Subcutaneous abdominal adipose tissue (tissue), 5 donors: ENCODE measurements around the gene PTPRR.

Experiments used
- H3K27ac ChIP-seq: one replicate; pipeline ENCODE4 v1.7.0; 2013; ENCODE audit warnings: low read depth, mild to moderate bottlenecking, inconsistent platforms, low read length, moderate library complexity
- H3K27me3 ChIP-seq, 5 donors: one replicate each; pipeline ENCODE4 v1.7.0; 2013; ENCODE audit warnings: low read length in 5 of 5, inconsistent platforms in 1 of 5; ENCODE audit not compliant: control insufficient read depth in 5 of 5, insufficient read depth in 4 of 5
- H3K36me3 ChIP-seq, 5 donors: one replicate each; pipeline ENCODE4 v1.7.0; 2013; ENCODE audit warnings: low read length in 5 of 5; ENCODE audit not compliant: control insufficient read depth in 5 of 5, insufficient read depth in 5 of 5
- H3K4me1 ChIP-seq, 5 donors: one replicate each; pipeline ENCODE4 v1.7.0; 2013; ENCODE audit warnings: low read length in 5 of 5, mild to moderate bottlenecking in 3 of 5, moderate library complexity in 1 of 5; ENCODE audit not compliant: control insufficient read depth in 5 of 5, insufficient read depth in 5 of 5
- H3K4me3 ChIP-seq, 5 donors: one replicate each; pipeline ENCODE4 v1.7.0; 2013; ENCODE audit warnings: low read length in 5 of 5, low read depth in 1 of 5
- H3K9ac ChIP-seq, 5 donors: one replicate each; pipeline ENCODE4 v1.7.0; 2013; ENCODE audit warnings: low read length in 5 of 5, mild to moderate bottlenecking in 4 of 5, moderate library complexity in 3 of 5
- H3K9me3 ChIP-seq, 5 donors: one replicate each; pipeline ENCODE4 v1.7.0; 2013; ENCODE audit warnings: low read length in 5 of 5; ENCODE audit not compliant: control insufficient read depth in 5 of 5
- donor health status: healthy.
- donor health status: healthy.
- donor health status: healthy.
- donor health status: healthy.
- donor health status: healthy.

The PTPRR gene

GRCh38 chr12:70919176-70919575, 1.4 kb downstream of the PTPRR start:
- H3K27me3 ChIP-seq, result peaks cover 0 to 19% (median 8%) of the 10 kb centered on the region in 5 donors
- H3K9me3 ChIP-seq, result no peaks in the 10 kb centered on the region
- no peak overlapping the region for H3K9ac ChIP-seq
- no peak overlapping the region for H3K4me3 ChIP-seq
- H3K36me3 ChIP-seq, result no peaks in the 10 kb centered on the region
- no peak overlapping the region for H3K27ac ChIP-seq
- peaks cover 0 to 3% (median 0%) of the 10 kb centered on the region in 5 donors for H3K4me1 ChIP-seq

DNA sequence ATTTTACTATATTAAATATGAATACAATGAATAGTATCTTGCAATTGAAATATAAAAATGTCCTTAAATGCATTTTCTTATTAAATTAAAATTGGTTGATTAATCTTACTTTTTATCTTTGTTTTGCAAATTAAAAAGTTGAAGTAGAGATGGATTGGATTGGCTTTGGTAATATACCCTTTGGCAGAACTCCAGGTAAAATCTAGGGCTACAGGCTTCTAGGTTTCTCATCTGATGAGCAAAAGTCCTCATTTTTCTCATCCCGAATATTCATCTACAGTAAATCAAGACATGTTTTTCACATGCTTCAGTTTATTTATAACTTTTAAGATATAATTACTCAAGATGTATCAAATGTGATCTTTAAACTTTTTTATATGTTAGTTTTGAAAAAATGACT, 2.2 kb downstream of the PTPRR start:
- Histone ChIP-seq H3K9me3 (no peaks in the 10 kb centered on the region), H3K4me1 (peaks cover 0 to 3% (median 0%) of the 10 kb centered on the region in 5 donors), H3K27me3 (peaks cover 0 to 19% (median 8%) of the 10 kb centered on the region in 5 donors), H3K4me3 (no peak overlapping the region), H3K27ac (no peak overlapping the region), H3K9ac (no peak overlapping the region), H3K36me3 (no peaks in the 10 kb centered on the region)

DNA sequence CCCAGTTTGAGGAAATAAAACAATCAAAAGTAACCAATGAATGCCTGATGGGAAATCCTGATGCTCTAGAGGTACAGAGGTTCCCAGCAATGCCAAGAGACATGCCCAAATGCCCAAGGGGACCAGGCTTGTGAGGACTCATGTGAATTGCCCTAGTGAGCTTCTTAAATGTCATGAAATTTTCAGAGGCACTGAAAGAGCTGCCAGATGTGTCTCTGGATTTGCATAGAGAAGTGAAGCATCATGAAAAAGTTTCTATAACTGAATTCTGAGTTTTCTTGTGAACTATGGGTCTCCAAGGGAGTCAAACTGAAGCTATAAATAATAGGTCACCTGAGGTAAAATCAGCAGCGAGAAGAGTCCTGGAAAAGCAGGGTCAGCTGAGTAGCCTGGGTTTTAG, 9.9 kb downstream of the PTPRR start:
- no peak overlapping the region for H3K4me3 ChIP-seq
- no peak overlapping the region for H3K9ac ChIP-seq
- no peak overlapping the region for H3K27ac ChIP-seq
- H3K27me3 ChIP-seq, result no peaks in the 10 kb centered on the region
- no peaks in the 10 kb centered on the region for H3K4me1 ChIP-seq
- H3K9me3 ChIP-seq, result no peaks in the 10 kb centered on the region
- no peaks in the 10 kb centered on the region for H3K36me3 ChIP-seq

GRCh38 chr12:70908978-70909377, 11.6 kb downstream of the PTPRR start:
- Histone ChIP-seq H3K4me1 (no peaks in the 10 kb centered on the region), H3K27me3 (no peaks in the 10 kb centered on the region), H3K4me3 (no peak overlapping the region), H3K9ac (no peak overlapping the region), H3K9me3 (no peaks in the 10 kb centered on the region), H3K36me3 (no peaks in the 10 kb centered on the region), H3K27ac (no peak overlapping the region)

DNA sequence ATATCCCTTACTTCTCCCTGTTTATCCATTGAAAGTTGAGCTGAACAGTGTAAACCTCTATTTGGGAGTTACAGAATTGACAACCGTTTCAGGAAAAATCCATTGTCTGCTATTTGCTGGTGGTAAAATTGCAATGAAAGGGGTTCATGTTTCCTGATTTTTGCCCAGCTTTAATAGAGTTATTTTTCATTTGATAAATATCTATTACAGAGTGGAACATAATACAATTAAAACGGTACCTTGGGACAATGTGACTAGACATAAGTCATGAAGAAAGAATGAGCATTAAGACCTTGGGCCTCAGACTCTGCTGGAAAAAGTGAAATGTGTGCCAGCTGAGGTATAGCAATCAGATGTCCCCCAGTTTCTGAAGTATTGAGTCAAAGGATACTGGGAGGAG, 13.1 kb downstream of the PTPRR start:
- H3K9me3 ChIP-seq, result no peaks in the 10 kb centered on the region
- no peaks in the 10 kb centered on the region for H3K27me3 ChIP-seq
- H3K36me3 ChIP-seq, result no peaks in the 10 kb centered on the region
- H3K4me3 ChIP-seq, result no peak overlapping the region
- no peak overlapping the region for H3K27ac ChIP-seq
- H3K4me1 ChIP-seq, result no peaks in the 10 kb centered on the region
- no peak overlapping the region for H3K9ac ChIP-seq

DNA sequence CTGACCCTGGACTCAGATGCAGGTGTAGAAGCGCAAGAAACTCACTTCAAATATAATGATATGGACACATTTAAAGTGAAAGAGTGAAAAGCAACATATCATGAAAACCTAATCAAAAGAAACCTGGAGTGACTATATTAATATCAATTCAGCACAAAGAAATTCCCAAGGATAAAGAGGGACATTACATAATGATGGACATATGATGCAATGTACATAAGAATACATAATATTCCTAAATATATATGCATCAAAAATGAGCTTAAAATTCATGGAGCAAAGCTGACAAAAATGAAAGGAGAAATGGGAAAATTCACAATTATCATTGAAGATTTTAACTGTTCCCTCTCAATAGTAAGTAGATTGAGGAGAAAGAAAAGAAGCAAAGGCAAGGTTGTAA, 24.6 kb downstream of the PTPRR start:
- Histone ChIP-seq H3K4me1 (no peaks in the 10 kb centered on the region), H3K27ac (no peak overlapping the region), H3K36me3 (no peaks in the 10 kb centered on the region), H3K4me3 (no peak overlapping the region), H3K9me3 (no peaks in the 10 kb centered on the region), H3K27me3 (no peaks in the 10 kb centered on the region), H3K9ac (no peak overlapping the region)

GRCh38 chr12:70892593-70892992, 27.9 kb downstream of the PTPRR start:
- Histone ChIP-seq H3K27ac (no peak overlapping the region), H3K9me3 (no peaks in the 10 kb centered on the region), H3K4me3 (no peak overlapping the region), H3K4me1 (no peaks in the 10 kb centered on the region), H3K27me3 (no peaks in the 10 kb centered on the region), H3K9ac (no peak overlapping the region), H3K36me3 (no peaks in the 10 kb centered on the region)

GRCh38 chr12:70890895-70891832, 29.4 kb downstream of the PTPRR start:
- no peak overlapping the region for H3K9ac ChIP-seq
- no peaks in the 10 kb centered on the region for H3K9me3 ChIP-seq
- H3K4me1 ChIP-seq, result peaks cover 0 to under 1% (median 0%) of the 10 kb centered on the region in 5 donors
- H3K27ac ChIP-seq, result no peak overlapping the region
- H3K27me3 ChIP-seq, result no peaks in the 10 kb centered on the region
- H3K36me3 ChIP-seq, result no peaks in the 10 kb centered on the region
- no peak overlapping the region for H3K4me3 ChIP-seq

DNA sequence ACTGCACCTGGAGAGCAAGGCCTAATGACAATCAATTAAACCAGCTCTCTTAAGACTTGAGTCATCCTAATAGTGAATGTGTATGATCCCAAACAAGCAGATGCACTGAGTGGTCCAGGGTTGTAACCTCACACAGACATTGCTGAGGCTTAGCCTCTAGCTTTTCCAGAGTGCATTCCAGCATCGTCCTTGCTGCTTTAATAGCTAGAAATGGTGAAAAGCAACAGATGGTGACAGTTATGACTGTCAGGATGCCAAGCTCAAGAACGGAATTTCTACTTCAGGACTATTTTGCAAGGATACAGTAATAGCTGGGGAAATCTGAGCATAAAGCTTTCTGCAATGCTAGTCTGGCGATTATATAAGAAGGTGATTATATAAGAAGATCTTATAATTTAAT, 34.6 kb downstream of the PTPRR start:
- Histone ChIP-seq H3K27ac (no peak overlapping the region), H3K4me3 (no peak overlapping the region), H3K9me3 (no peaks in the 10 kb centered on the region), H3K4me1 (peaks cover 0 to 4% (median 0%) of the 10 kb centered on the region in 5 donors), H3K9ac (no peak overlapping the region), H3K36me3 (no peaks in the 10 kb centered on the region), H3K27me3 (no peaks in the 10 kb centered on the region)

DNA sequence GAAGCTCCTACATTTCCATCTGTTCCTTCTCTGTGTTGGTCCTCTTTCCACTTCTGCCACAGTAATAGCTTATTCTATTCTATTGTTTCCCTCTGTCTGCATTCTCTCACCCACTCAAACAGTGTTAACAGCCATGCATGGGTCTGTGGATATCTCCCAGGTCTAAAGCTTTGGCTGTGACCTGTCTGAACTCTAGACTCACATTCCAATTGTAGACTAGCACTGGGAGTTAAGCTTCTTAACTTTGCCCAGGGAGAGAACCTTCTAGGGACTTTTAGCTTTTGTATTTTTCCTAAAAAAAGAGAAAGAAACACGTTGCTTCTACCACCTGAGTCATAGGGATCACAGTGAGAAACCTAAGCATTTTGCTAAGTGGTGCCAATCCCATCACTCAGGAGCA, 36.7 kb downstream of the PTPRR start:
- no peak overlapping the region for H3K27ac ChIP-seq
- no peak overlapping the region for H3K4me3 ChIP-seq
- no peaks in the 10 kb centered on the region for H3K27me3 ChIP-seq
- peaks cover 0 to 4% (median 0%) of the 10 kb centered on the region in 5 donors for H3K4me1 ChIP-seq
- H3K9me3 ChIP-seq, result no peaks in the 10 kb centered on the region
- no peak overlapping the region for H3K9ac ChIP-seq
- no peaks in the 10 kb centered on the region for H3K36me3 ChIP-seq
